Smooth muscle cell (in vitro differentiated cells): ENCODE data around the gene SIM2. TPM values are rescaled to one million over a fixed set of nuclear protein-coding genes. Genes with fewer than 3 reads are reported as not detected.

Experiments used
- DNase-seq: peaks from one replicate; lab custom pipeline; 2025; ENCODE audit not compliant: unreplicated experiment; lab: John Stamatoyannopoulos, UW
- H2AFZ ChIP-seq: fragments of 200-600 bp; sonication (generic); 2 replicates; pipeline ENCODE4 v1.6.0; 2016; ENCODE audit warnings: antibody characterized with exemption, low read depth, mild to moderate bottlenecking
- H3F3A ChIP-seq: fragments of 200-600 bp; sonication (generic); 2 replicates; pipeline ENCODE4 v1.6.0; 2017; ENCODE audit warnings: antibody characterized with exemption, low read depth
- H3K27ac ChIP-seq: fragments of 200-600 bp; sonication (generic); 2 replicates; pipeline ENCODE4 v1.5.1; 2016; ENCODE audit warnings: low read depth, mild to moderate bottlenecking
- H3K27me3 ChIP-seq: fragments of 200-600 bp; sonication (generic); 2 replicates; pipeline ENCODE4 v1.6.1; 2016; ENCODE audit warnings: low read depth, mild to moderate bottlenecking
- H3K36me3 ChIP-seq: fragments of 200-600 bp; sonication (generic); 2 replicates; pipeline ENCODE4 v1.5.1; 2016; ENCODE audit warnings: low read depth
- H3K4me1 ChIP-seq: fragments of 200-600 bp; sonication (generic); 2 replicates; pipeline ENCODE4 v1.5.1; 2016; ENCODE audit warnings: low read depth
- H3K4me2 ChIP-seq: fragments of 200-600 bp; sonication (generic); 2 replicates; pipeline ENCODE4 v1.6.0; 2016; ENCODE audit warnings: mild to moderate bottlenecking
- H3K4me3 ChIP-seq: fragments of 200-600 bp; sonication (generic); 2 replicates; pipeline ENCODE4 v1.5.1; 2016; ENCODE audit warnings: mild to moderate bottlenecking
- H3K79me2 ChIP-seq: fragments of 200-600 bp; sonication (generic); 2 replicates; pipeline ENCODE4 v1.6.0; 2016; ENCODE audit warnings: low read depth, mild to moderate bottlenecking
- H3K9ac ChIP-seq: fragments of 200-600 bp; sonication (generic); 2 replicates; pipeline ENCODE4 v1.6.0; 2016; ENCODE audit warnings: low read depth
- H3K9me3 ChIP-seq: fragments of 200-600 bp; sonication (generic); replicated peaks from 2 replicates; pipeline ENCODE4 v1.5.1; 2016; ENCODE audit warnings: low read depth
- H4K20me1 ChIP-seq: fragments of 200-600 bp; sonication (generic); 2 replicates; pipeline ENCODE4 v1.6.0; 2016; ENCODE audit warnings: low read depth
- CTCF ChIP-seq: fragments of 200-600 bp; sonication (generic); IDR thresholded peaks from 2 replicates; pipeline ENCODE4 v1.5.1; 2017; ENCODE audit warnings: borderline replicate concordance, mild to moderate bottlenecking, antibody characterized with exemption; ENCODE audit not compliant: insufficient read depth, poor library complexity, severe bottlenecking
- WGBS: methylation state at CpG from one replicate; pipeline ENCODE4 v1.1.7; 2016; ENCODE audit warnings: low lambda C conversion rate; 5-methylcytosine and 5-hydroxymethylcytosine counted together
- polyA plus RNA-seq: library from polyadenylated mRNA; unstranded; fragments of >200 nt; fragmentation: Nextera tagmentation; extraction: Ambion mirVana; gene quantifications from 2 replicates; pipeline ENCODE4 v1.2.1, GENCODE V29; 2016
- total RNA-seq: library from RNA; depleted of rRNA; stranded (reverse); fragments of >200 nt; gene quantifications from 2 replicates; pipeline ENCODE4 v1.2.3, GENCODE V29; 2014

Gene SIM2
- total and polyA plus RNA-seq, 2 experiments from 2014 or later, result 0.25 TPM; not detected in 1

GRCh38 chr21:36695671-36696389, 3.1 kb upstream of the SIM2 start:
- no peak overlapping the region for H2AFZ ChIP-seq
- H4K20me1 ChIP-seq, result no peaks in the 10 kb centered on the region
- H3K79me2 ChIP-seq, result no peaks in the 10 kb centered on the region
- DNase-seq, result no peak
- H3K4me3 ChIP-seq, result no peak overlapping the region
- H3K4me2 ChIP-seq, result no peak overlapping the region
- peaks cover 39% of the 10 kb centered on the region for H3K4me1 ChIP-seq
- no peak for TF ChIP-seq CTCF
- WGBS, result 6% methylated on average over 44 of the region's 44 CpGs
- H3K27me3 ChIP-seq, result peaks cover 100% of the 10 kb centered on the region
- H3K27ac ChIP-seq, result no peak overlapping the region
- no peaks in the 10 kb centered on the region for H3K36me3 ChIP-seq
- no peak overlapping the region for H3K9ac ChIP-seq
- H3F3A ChIP-seq, result peaks cover 6% of the 10 kb centered on the region
- H3K9me3 ChIP-seq, result no peaks in the 10 kb centered on the region

GRCh38 chr21:36696390-36697059, 2.4 kb upstream of the SIM2 start:
- no peak overlapping the region for H3K27ac ChIP-seq
- TF ChIP-seq CTCF, result no peak
- no peak overlapping the region for H2AFZ ChIP-seq
- H3K79me2 ChIP-seq, result no peaks in the 10 kb centered on the region
- H3K36me3 ChIP-seq, result no peaks in the 10 kb centered on the region
- no peak for DNase-seq
- H3K4me1 ChIP-seq, result peaks cover 46% of the 10 kb centered on the region
- H3K4me2 ChIP-seq, result no peak overlapping the region
- peaks cover 100% of the 10 kb centered on the region for H3K27me3 ChIP-seq
- no peaks in the 10 kb centered on the region for H3K9me3 ChIP-seq
- 7% methylated on average over 35 of the region's 39 CpGs for WGBS
- no peak overlapping the region for H3K4me3 ChIP-seq
- H3F3A ChIP-seq, result no peaks in the 10 kb centered on the region
- no peaks in the 10 kb centered on the region for H4K20me1 ChIP-seq
- no peak overlapping the region for H3K9ac ChIP-seq

- H3K4me2 ChIP-seq, result no peak overlapping the region
- peaks cover 43% of the 10 kb centered on the region for H3K4me1 ChIP-seq
- no peaks in the 10 kb centered on the region for H3K79me2 ChIP-seq
- H3K36me3 ChIP-seq, result no peaks in the 10 kb centered on the region
- H3F3A ChIP-seq, result no peaks in the 10 kb centered on the region
- 6% methylated on average over 58 of the region's 58 CpGs for WGBS
- no peaks in the 10 kb centered on the region for H4K20me1 ChIP-seq
- no peaks in the 10 kb centered on the region for H3K9me3 ChIP-seq
- no peak overlapping the region for H3K9ac ChIP-seq
- no peak overlapping the region for H3K4me3 ChIP-seq
- no peak overlapping the region for H3K27ac ChIP-seq
- no peak for DNase-seq
- TF ChIP-seq CTCF, result no peak
- no peak overlapping the region for H2AFZ ChIP-seq
- H3K27me3 ChIP-seq, result peaks cover 100% of the 10 kb centered on the region
Observed at GRCh38 chr21:36697060-36697850, 1.7 kb upstream of the SIM2 start.
